Left cardiac atrium (tissue), 4 donors: Measurements from ENCODE around the gene PLXNA4. TPM values are rescaled to one million over a fixed set of nuclear protein-coding genes. Genes with fewer than 3 reads are reported as not detected.

Experiments
- ATAC-seq, 2 donors: fragments of 200-7000 bp; cut with Tn5 transposase; one replicate each; pipeline ENCODE4 v1.9.1; 2020; ENCODE audit warnings: mild to moderate bottlenecking in 2 of 2, moderate library complexity in 2 of 2
- DNase-seq: peaks from one replicate; pipeline ENCODE4 v3.0.0-alpha.2; 2020
- intact Hi-C, 2 donors: fragments of 100-400 bp; cut with DNase I; formaldehyde crosslinking; loops; one replicate each; pipeline versions ENCODE4 v1.14.1 to v1.15.1; 2022 to 2023
- total RNA-seq, 2 donors: library from RNA; stranded (reverse); fragmentation: NEBNext Ultra II Directional; extraction: Animal tissue kit (Norgen Biotek cat#: 25700); gene quantifications; one replicate each; pipeline ENCODE4 v1.2.1, GENCODE V29; 2021
- donor health status: DM: no; HTN: yes; CAD: no.
- donor health status: DM: no; HTN: yes; CAD: no; lungs with severe emphysema.
- donor health status: DM: yes; HTN: yes; CAD: no.
- donor health status: Dilated cardiomyopathy.

PLXNA4 gene
- total RNA-seq, 2 donors from 2014 or later, result 23.3 to 30.1 TPM

GRCh38 chr7:132463922-132464321, 112.3 kb downstream of the PLXNA4 start:
- ATAC-seq (peak; percentile 43 to 55), DNase-seq (no peak)
- intact Hi-C loops, result no loop called here

DNA sequence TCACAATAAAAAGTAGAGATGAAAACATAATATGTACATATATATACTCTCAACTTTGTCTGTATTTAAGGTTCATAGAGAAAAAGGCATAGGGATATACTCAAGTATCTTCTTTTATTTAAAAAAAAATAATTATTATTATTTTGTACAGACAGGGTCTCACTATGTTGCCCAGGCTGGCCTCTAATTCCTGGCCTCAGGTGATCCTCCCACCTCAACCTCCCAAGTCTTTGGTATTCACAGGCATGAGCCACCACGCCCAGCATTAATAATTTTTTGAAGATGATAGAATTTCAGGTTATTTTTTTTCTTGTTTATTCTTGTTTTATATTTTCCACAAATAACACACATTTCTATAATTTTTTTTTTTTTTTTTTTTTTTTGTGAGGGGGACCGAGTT, 113.8 kb downstream of the PLXNA4 start:
- DNase-seq (no peak), ATAC-seq (no peak)
- intact Hi-C loops, result no loop called here

DNA sequence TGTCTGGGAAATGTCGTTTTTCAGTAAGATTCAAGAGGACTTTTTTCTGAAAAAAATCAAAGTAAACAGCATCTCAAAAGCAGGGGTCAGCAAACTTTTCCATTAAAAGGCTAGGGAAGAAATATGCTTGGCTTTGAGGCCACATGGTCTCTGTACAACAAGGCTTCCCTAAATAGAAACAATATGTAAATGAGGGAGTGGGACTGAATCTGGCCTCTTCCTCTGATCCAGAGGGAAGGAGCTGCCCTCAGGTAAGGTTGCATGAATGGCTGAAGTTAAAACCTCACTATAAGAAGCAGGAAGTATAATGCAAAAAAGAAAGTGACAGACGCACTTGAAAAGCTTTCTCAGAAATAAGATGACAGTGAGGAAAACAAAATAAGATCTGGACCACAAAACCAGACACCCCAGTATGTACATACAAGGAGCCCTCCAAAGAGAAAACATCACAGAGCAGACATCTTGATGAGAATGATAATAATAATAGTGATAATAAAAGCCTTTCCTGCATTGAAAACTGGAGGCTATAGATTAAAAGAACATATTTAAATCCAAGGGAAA, 115.2 kb downstream of the PLXNA4 start:
- DNase-seq (no peak), ATAC-seq (no peak)
- intact Hi-C loops, result no loop called here

GRCh38 chr7:132458729-132459128, 117.5 kb downstream of the PLXNA4 start:
- no peak for DNase-seq
- intact Hi-C loops, result no loop called here
- peak in 1 of 2 donors; percentile 27 for ATAC-seq

DNA sequence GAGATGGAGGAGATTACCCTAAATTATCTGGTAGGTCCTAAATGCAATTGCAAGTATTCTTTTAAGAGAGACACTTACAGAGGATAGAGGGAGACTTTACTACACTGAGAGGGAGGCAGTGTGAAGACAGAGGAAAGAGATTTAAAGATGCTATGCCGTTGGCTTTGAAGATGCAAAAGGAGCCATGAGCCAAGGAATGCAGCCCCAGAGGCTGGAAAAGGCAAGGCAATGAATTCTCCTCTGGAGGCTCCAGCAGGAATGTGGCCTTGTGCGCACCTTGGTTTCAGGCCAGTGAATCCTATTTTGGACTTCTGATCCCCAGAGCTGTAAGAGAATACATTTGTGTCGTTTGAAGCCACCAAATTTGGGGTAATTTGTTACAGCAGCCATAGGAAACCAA, 118.6 kb downstream of the PLXNA4 start:
- DNase-seq (no peak), ATAC-seq (no peak)
- intact Hi-C loops, result no loop called here

- DNase-seq, result no peak
- intact Hi-C loops, result no loop called here
- peak in 1 of 2 donors; percentile 45 for ATAC-seq
Measured at GRCh38 chr7:132456418-132456817, 119.9 kb downstream of the PLXNA4 start.

GRCh38 chr7:132455378-132455777, 120.9 kb downstream of the PLXNA4 start:
- ATAC-seq (no peak), DNase-seq (no peak)
- intact Hi-C loops, result no loop called here

DNA sequence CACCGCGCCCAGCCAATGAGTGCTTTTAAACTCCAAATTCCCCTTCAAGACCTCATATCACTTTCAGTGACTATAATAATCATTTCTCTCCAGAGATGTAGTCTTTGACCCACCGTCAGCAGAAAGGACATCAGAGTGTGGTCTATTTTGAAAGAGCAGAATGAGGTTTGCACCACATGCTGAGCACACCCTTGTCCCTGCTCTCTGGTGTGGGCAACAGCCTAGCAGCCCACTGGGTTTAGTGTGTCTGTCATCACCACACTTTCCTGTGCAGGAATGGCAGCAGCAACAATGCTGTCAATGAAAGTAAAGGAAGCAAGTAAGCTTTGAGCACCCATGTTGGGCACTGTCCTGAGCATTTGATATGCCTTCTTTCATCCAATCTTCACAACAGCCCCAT, 122.4 kb downstream of the PLXNA4 start:
- intact Hi-C loops, result no loop called here
- DNase-seq, result no peak
- ATAC-seq, result no peak

DNA sequence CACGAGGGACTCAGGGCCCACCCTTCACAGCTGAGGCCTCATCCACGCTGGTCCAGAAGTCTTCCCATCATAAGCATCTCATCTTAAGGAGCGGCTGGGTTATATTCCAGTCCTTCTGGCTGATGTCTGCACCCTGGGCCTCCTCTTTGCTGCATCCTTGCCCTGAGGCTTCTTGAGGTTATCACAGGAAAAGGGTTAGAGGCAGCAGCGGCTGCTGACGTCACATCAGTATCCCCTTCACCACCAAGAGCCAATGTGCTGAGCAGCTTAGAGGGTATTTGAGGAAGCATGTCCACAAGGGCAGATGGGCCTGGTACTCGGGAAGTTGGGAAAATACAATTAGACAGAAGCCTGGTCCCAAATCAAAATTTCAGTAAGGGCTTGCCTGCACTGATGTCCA, 125.1 kb downstream of the PLXNA4 start:
- intact Hi-C loops, result no loop called here
- DNase-seq (no peak), ATAC-seq (no peak)

DNA sequence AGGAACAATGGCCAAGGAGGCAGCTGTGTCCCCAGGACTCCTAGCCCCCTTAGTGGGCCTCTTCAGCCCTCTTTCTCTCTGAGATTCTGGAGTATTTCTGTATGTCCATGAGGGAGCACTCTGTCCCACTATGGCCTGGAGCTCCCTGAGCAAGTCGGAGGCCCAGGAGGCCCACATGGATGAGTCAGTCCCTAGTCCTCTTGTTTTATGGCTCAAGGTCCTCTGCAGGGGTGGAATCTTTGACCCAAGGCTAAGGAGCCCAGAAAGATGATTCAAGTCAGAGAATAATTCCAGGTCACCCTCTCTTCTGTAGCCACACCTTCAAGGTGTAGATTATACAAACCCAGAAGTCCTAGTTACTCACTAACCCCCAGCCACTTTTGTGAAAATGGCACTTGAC, 125.6 kb downstream of the PLXNA4 start:
- ATAC-seq (no peak), DNase-seq (no peak)
- intact Hi-C loops, result no loop called here

- intact Hi-C loops, result no loop called here
- ATAC-seq, result no peak
- DNase-seq, result no peak
Measured at GRCh38 chr7:132450188-132450587, 126.1 kb downstream of the PLXNA4 start.

- ATAC-seq (no peak), DNase-seq (no peak)
- intact Hi-C loops, result no loop called here
Measured at GRCh38 chr7:132446666-132447278, 129.5 kb downstream of the PLXNA4 start.

- intact Hi-C loops, result no loop called here
- ATAC-seq (peak in 1 of 2 donors; percentile 21), DNase-seq (no peak)
Measured at GRCh38 chr7:132446260-132446659, 130.0 kb downstream of the PLXNA4 start.

- no peak for ATAC-seq
- intact Hi-C loops, result no loop called here
- no peak for DNase-seq
Measured at GRCh38 chr7:132443761-132444520, 132.3 kb downstream of the PLXNA4 start.

GRCh38 chr7:132441935-132442334, 134.3 kb downstream of the PLXNA4 start:
- ATAC-seq (peak; percentile 51 to 61), DNase-seq (no peak)
- intact Hi-C loops, result no loop called here

GRCh38 chr7:132440151-132440550, 136.1 kb downstream of the PLXNA4 start:
- no peak for ATAC-seq
- DNase-seq, result no peak
- intact Hi-C loops, result no loop called here

DNA sequence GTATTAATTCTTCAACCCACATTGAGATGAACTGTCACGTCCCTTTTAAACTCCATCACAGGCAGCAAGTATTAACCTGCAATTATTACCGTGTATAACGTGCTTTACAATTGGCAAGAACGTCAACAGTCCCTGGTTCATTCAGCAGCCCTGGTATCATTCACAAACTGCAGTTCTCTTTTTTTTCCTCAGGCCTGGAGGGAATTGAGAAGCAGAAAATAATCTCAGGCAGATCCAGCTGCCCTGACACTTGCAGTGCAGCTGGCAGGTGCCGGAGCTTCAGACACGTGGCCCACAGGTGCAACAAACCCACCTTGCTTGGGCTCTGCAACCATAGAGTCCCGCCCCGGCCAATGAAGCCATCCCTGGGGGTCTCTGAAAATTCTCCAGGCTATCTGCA, 137.3 kb downstream of the PLXNA4 start:
- DNase-seq (no peak), ATAC-seq (no peak)
- intact Hi-C loops, result no loop called here

DNA sequence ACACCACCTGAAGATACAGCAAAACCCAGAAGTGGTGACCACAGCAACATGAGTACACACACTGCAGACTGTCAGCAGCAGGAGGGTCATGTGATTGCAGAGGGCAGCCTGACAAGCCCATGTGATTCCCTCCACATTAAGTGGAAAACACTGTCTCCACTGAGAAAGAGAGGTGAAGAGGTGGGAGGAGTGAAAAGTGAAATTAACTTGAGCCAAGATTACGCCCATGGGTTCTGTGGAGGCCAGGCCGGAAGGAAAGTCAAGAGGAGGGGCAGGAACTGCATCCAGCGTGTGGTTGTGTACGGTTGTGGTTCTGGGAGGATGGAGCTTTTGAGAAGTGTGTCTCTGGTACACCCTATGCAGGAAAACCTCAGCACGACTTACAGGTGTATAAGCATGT, 138.5 kb downstream of the PLXNA4 start:
- intact Hi-C loops, result no loop called here
- DNase-seq, result no peak
- peak; percentile 36 for ATAC-seq

DNA sequence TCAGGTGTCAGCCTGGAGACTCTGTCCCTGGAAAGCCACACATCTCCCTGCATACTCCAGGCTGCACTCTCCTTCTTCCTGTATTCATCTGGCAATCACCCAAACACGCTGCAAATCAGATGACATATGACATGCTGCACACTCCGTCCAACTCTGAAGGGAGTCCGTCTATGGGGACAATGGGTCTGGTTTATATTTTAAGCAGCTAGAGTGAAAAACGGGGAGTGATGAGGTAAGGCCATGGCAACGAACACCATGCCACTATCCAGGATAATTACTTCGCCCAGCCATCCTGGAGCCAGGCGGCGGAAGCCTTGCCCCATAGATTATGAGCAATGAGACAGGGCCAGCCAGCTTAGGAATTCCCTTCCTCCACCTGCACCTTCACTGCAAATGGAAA, 140.1 kb downstream of the PLXNA4 start:
- ATAC-seq (peak; percentile 29 to 73), DNase-seq (peak; percentile 48)
- intact Hi-C loops, result no loop called here

GRCh38 chr7:132435016-132435990, 141.0 kb downstream of the PLXNA4 start:
- no peak for ATAC-seq
- intact Hi-C loops, result no loop called here
- DNase-seq, result no peak
